Activated CD8-positive, alpha-beta memory T cell treated with anti-CD3 and anti-CD28 coated beads for 24 hours (primary cell): ENCODE data around the gene RHOT1.
"Not testable (repeated sequence)": the region's sequence is repeated elsewhere in the genome, so short reads cannot be mapped to it uniquely, and the experiment has no call there.

ENCODE experiments used
- DNase-seq: peaks from one replicate; pipeline ENCODE4 v3.0.0-alpha.2; 2020

RHOT1 gene

DNA sequence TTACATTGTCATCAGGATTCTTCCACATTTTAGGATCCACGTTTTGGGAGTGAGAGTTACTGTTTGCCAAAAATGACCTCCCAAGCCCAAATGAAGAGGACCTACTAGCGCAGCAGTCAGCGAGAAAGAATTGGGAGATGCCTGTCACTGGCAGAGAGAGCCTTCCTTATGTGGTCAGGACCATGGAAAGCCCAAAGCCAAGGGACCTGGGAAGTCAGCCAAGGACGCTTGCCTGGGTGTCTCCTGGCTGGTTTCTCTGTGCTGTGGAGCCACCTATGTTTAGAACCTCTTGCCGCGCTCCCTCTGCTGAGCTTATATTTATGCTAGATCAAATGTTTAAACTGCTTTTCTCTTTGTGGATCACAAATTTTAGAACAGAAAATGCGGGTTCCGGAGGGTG, 98.4 kb downstream of the RHOT1 start:
- no peak for DNase-seq

DNA sequence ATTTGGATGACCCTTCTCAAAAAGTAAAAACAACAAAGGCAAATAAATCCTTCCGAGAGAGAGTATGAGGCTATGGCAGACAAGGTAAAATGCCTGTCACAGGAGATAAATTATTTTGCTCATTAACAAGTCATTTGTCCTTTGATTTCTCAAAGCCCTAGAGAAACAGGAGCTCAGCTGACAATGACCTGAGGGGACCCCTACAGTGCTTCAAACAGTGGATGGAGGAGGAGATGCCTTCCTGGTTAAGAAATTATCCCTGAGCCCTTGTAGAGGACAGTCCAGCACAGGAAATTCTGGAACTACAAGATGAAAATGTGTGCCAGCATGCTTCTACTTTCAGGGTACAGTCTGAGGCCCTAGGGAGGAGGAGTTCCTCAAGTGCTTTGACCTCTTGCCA, 99.3 kb downstream of the RHOT1 start:
- no peak for DNase-seq

DNA sequence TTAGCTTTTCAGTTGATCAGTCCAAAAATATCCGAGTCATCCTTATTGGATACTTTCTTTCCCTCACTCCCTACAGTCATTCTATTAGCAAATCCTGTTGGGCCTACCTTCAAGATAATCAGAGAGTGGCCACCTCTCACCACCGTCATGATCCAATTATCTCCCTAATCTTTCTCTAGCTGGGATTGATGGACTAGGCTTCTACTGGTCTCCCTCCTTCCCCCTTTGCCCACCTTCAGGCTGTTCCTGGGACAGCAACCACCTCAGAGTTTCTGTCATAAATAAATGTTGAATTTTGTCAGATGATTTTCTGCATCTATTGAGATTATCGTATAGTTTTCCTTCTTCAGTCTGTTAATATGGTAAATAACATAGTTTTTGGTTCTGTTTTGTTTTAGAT, 107.2 kb downstream of the RHOT1 start:
- DNase-seq, result no peak

DNA sequence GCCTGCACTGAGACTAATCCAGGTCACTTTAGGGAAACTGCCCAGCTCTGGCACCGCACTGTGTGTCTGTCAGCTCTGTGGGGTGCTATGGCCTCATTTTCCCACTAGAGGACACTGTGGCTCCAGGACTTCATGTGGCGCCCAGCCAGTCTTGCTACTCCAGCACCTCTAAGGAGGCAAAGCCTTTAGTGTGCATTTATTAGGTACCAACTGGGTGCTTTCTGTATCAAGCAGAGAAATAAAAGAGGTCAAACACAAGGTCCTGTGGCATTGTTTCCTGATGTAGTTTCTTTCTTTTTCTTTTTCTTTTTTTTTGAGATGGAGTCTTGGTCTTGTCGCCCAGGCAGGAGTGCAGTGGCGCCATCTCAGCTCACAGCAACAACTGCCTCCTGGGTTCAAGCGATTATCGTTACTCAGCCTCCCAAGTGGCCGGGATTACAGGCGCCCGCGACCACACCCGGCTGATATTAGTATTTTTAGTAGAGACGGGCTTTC, 110.9 kb downstream of the RHOT1 start:
- DNase-seq, result peak; percentile 86

DNA sequence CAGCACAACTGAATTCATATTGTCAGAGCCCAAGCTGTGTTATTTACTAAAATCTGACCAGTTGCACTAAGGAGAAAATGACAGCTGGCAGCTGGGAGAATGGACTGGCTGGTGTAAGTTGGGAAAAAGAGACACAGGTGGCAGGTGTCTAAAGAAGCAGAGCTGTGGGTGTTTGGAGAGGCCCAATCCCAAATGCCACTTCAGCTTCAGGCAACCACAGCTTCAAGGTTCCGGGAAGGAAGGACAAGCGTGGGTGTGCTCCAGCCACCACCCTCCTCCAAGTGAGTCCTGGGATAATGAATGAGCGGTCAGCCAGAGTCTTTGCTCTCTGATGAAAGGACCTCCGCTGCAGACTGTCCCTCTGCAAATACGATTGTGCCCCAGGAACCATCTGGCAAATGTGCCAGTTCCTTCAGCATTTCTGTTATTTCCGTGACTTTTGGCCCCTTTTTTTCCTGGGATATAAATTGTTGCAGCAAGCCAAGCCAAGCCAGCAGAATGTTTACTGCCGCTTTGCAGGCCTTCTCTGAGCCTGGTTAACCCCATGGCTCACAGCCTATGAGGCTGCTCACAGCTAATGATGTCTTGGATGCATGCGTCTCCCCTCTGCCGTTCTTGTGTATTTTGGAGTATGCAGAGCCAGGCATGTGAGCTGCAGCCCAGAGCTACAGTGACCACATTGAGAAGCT, 113.9 kb downstream of the RHOT1 start:
- no peak for DNase-seq

DNA sequence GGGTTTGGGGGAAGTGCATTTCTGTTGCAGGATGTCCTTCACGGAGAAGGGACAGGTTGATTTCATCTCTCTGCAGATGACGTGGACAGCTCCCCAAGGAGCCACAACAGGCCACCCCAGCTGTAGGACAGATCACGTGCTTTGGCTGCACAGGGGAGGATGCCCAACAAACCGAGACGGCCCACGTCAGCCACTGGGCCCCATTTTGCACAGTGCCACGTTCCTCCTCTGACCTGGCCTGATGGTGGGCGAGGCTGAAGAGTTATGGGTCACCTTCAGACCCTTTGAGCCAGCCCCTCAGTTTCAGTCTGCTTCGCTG, 114.4 kb downstream of the RHOT1 start:
- DNase-seq, result no peak

DNA sequence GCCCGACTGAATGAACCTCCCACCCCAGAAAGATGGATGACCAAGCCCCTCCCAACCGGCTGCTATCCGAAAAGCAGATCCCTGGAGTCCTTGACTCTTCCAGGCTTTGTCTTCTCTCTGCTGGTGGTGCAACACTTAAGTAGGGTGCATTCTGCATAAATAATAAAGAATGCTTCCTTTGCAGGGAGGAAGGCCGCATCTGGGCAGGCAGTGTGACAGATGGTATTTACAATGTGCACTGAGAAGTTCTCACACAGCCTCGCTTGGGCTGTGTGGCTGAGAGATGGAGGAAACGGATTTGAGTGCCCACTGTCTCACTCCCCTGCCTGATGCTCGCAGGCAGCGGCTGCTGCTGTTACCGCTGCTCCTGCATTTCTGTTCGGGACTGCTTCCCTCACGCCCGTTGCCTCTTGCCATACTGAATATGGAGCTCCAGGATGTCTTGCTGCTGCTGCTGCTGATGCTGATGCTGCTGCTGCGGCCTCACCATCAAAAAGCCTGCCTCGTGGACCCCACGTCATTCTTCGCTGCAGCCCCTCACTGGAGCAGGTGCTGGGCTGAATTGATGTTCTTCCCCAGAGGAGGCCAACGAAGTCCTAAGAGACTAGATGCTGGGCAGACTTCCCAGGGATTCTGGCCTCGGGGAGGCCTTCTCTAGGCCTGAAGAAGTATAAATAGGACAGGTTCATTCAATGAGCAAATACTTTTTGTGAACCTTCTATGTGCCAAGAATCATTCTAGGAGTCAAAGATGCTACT, 116.3 kb downstream of the RHOT1 start:
- DNase-seq, result no peak

DNA sequence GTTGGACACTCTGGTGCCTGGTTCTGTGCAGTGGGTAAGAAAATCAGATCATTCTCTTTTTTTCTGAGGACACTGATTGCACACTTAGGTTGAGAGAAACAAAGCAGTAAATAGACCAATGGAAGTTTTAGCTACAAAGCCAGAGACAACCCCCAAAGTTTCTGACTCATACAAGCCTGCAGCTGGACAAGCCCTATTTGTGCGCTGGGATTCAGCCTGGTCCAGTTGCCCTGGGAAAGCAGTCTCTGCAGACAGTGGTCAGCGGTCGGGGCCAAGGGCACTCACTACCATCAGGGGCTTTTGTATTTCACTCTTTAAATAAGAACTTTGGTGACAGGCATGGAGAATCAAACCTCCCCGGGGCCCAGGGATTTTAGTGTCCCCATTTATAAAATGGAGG, 117.3 kb downstream of the RHOT1 start:
- no peak for DNase-seq

DNA sequence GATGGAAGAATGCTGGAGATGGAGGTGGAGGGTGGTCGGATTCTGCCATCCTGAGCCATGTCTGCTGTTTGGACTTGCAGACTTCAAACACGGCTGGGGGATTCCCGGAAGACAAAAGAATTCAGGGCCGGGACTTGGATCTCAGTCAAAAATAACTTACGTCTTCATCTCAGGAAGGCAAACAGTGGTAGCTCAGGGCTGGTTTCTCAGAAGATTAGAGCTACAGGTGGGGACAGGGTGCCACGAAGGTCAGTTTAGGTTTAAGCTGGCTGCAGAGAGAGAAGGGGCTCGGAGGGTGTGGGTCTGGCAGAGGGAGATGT, 119.1 kb downstream of the RHOT1 start:
- DNase-seq, result no peak

DNA sequence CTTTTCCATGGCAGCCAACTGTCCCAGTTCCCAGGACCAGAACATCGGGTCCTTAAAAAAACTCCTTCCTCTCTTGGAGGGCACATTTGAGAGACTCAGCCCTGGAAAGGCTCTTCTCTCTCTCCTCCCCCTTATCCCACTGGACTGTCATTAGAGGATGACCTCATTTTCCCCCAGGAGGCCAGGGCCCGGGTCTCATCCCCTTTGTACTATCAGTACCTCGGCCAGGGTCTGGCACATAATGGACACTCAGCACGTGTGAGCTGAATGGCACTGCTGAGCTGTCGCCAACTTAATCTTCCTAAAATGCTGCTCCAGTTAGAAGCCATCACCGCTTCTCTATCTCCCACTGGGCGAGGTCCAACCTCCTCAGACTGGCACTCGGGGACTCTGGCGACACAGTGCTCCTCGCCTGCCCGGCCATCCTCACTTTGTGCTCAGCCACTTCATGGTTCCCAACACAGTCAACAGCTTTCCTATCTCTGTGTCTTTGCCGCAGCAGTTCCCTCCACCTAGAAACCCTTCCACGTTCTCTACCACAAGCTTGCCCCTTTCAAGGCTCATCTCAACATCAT, 119.7 kb downstream of the RHOT1 start:
- DNase-seq, result no peak

DNA sequence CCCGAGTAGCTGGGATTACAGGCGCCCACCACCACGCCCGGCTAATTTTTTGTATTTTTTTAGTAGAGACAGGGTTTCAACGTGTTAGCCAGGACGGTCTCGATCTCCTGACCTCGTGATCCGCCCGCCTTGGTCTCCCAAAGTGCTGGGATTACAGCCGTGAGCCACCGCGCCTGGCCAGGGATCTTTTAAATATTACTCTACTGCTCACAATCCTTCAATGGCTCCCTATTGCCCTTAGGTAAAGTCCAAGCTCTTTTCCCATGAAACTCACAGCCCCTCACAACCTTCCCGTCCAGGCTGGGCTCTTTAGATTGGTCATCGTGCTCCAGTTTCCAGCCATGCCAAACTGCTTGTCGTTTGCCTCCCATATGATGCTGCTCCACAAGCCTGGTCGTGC, 121.2 kb downstream of the RHOT1 start:
- DNase-seq, result not testable (repeated sequence)

DNA sequence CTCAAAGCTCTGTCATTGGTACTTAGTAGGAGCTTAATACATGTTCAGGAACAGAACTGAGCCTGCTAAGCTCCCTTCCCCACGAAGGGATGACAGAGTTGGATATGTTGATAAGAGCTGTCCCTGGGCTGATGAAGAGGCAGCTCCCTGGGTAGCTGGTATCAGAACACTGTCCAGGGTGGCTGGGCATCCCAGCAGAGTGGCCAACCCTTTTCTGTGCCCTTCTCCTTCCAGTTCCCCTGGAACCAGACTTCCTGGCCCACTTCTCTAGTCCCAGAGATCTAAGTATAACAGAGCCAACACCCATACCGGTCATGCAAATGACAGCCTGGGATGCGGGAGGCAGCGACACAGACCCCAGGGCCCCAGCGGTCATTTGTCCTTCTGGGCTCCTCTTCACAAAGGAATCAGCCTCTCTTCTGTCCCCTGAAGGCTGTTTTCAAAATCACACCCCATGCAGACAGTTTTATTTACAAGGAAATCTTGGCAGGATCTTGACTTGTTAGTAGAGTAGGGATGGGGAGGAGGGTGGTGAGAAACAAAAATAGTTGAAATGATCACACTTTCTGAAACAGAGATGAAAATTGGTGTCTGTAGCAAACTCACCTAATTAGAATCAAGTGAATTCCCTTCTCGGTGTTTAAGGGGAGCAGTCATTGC, 122.0 kb downstream of the RHOT1 start:
- DNase-seq, result no peak

DNA sequence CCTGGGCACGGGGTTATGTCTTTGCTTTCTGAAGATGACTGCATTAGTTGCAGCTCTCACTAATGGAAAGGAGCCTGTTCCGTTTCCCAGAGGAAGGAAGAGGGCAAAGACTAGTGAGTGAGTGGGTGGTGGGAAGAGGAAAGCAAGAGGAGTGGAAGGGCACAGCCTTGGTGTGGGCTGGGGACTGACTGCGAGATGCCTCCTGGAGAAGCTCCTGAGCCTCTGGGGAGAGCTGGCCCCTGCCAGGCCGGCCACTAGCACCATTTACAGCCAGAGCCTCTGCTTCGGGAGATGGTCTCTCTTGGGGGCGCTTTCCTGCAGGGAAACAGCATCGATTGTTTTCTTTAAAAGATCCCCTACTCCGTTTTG, 122.5 kb downstream of the RHOT1 start:
- no peak for DNase-seq

DNA sequence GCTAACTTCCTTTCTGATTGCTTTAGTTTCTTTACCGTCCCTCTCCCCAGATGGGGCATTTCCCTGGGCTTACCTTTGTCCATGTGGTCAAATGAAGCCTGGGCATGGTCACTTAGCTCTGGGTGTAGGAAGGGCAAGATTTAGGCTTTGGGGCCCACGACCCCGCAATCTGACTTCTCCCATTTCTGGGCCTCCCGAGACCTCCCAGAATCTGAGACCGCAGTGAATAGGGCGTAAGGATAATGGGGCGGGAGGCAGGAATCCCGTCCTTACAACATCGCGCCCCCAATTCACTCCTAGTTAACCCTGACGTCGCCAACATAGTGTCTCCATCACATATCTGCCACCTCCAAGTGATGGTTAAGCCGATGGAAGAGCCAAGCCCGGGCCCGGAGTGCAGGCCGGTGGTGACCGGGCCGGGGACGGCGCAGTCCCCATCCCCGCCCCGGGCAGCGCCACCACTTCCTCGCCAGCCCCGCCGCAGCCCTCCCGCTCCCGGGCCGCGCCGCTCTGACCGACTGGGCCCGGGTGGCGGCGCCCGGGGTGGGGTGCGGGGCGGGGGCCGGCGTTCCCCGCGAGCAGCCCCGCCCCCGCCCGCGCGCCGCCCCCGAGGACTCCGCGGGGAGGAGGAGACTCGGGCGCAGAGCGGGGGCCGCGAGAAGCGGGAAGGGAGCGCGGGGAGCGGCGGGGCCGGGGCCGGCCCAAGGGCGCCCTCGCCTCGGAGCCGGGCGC, 123.1 kb downstream of the RHOT1 start, which contains the start of gene RHBDL3:
Gene RHBDL3 (plus strand): TSS at position 641 of the 732 bp plus-strand sequence. CDS start 358 bp downstream, outside the sequence.
- no peak for DNase-seq

DNA sequence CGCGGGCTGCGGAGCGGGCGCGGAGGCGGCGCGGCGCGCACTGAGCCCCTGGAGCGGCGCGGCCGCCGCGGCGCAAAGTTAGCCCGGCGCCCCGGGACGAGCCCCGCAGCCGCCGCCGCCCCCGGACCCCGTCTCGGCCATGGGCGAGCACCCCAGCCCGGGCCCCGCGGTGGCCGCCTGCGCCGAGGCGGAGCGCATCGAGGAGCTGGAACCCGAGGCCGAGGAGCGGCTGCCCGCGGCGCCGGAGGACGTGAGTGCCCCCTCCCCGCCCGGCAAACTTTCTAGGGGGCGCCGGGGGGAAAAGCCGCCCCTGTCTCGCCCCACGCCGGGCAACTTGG, 123.7 kb downstream of the RHOT1 start:
- no peak for DNase-seq

DNA sequence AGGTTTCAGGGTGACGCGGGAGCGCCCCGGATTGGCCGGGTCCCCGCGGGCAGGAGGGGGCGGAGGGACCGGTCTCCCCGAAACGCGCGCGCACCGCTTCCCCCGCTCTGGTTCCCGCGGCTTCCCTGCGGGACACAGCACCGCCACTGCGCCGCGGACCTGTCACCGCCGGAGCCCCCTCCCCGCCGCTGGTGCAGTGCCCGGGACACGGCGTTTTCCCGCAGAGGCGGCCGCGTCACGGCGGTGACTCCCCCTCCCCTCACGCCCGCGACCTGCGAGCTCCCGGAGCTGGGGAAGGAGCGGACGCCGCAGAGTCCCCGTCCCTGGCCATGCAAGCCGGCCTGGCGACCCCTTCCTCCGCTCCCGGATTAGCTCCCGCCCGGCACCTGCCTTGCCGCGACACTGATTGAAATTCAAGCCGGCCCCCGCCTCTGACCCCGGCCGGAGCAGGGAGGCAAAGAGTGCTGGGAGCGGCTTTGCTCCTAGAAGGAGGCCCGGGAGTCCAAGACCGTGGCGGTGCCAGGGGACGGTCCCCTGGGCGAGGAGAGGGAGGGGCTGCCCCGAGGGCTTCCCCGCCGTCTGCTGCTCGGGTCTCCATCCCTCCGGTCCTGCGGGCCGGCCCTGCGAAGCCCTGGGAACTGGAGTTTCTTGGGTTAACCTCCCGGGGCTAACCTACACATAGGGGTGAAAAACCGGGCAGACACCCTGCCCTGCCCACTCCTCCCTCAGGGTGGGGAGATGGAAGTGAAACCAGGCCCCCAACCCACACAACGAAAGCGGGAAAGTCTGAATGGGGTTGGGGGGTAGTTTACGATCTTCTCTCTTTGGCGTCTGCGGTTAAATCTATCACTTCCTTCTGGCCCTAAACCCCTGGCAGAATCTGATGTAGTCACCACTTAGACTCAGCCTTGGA, 124.3 kb downstream of the RHOT1 start:
- peak; percentile 70 for DNase-seq

DNA sequence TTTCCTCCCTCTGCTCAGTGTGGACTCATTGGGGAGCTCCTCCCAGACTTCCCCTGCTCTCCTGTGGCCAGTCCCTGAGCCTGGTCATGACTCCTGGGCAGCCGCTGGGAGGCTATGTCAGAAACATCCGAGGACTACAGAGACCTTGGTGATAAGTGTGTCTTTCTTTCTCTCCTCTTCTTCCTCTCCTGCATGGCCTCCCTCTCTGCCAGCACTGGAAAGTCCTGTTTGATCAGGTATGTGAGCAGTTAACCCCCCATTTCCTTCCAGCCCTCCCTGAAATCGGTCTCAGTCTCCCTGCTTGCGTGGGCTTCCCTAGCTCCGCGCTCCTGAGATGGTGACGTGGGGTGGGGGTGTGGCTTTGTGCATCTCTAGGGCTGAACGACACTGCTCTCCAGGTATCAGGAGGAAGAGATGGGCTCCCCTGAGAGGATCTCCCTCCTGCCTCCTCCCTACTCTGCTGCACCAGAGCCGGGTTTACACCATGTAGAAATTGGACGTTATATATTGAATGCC, 125.4 kb downstream of the RHOT1 start:
- no peak for DNase-seq

DNA sequence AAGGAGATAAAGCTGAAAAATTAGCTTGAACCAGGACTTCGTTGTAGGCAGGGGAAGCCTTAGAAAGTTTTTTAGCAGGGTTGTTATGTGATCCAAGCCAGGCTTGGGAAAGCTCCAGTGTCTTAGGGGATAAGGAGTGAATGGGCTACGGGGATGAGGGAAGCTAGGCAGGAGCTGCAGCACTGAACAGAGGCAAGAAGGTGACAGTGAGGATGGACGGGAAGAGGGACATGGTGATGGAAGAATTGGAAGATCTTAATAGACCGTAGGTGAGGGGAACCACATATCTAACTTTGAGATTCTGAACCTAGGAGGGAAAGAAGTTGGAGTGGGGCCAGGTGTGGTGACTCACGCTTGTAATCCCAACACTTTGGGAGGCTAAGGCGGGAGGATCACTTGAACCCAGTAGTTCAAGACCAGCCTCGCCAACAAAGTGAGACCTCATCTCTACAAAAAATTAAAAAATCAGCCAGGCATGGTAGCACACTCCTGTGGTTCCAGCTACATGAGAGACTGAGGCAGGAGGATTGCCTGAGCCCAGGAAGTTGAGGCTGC, 126.5 kb downstream of the RHOT1 start:
- DNase-seq, result no peak

DNA sequence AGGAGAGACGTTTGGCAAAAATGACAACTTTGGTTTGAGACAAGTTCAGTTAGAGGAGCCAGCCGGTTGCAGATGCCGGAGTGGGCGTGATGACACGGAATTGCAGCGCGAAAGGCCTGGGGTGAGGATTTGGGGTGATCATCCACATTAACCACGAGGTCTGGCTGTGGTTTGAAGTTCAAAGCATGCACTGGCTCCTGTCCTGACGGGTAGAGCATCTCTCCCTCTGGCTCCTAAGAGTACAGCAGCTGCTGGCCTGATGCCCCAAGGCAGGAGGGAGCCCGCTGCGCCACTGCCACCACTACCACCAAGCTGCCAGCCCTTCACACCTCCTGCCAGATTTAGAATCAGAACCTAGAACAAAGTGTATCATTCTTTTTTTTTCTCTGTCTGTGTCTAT, 127.1 kb downstream of the RHOT1 start:
- no peak for DNase-seq

DNA sequence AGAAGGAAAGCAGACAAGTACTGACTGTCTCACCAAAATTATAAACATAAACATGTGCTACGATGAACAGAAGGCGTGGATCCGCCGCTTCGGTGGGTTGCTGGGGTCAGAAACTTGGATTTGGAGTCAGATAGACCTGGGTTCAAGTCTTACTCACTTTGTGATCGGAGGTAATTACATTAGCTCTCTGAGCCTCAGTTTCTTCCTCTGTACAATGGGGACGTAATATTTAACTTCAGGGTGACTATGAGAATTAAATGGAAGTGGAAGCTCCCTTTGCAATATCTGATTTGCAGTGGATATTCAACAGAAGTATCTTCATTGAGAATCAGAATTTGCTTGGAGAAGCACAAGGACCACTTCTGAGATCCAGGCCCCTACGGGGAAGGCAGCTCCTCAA, 129.5 kb downstream of the RHOT1 start:
- no peak for DNase-seq

DNA sequence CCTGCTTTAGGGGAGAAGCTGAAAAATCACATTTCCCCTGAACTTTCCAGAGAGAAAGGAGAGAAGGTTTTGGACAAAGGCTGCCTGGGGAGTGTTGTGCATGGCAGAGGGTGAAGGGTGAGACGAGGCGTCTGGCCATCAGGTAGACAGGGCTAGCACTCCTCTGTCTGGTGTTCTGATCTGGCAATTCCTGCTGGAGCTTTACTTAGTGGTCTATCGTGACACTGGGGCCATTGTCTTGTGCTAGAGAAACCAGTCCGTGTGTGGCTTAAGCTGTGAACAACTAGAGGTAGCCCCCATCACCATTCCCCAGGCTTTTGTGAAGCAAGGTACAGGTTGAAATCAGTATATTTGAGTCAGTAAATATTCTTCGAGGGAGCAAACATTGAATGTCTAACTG, 131.8 kb downstream of the RHOT1 start:
- no peak for DNase-seq

DNA sequence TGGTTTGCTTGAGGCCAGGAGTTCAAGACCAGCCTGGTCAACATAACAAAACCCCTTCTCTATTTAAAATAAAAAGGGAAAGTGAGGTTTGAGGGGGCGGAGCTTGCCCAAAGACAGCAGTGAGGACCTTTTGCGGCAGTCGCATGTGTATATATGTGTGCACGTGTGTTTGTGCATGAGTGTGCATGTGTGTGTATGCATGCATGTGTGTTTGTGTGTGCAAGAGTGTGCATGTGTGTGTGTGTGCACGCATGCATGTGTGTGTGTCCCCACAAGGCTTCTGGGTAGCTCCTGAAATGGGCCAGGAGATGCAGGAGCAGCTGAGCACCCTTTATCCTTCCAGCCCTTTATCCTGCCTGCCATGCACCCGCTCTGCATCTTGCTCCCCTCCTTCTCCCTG, 132.3 kb downstream of the RHOT1 start:
- DNase-seq, result no peak
